ENCODE data around the gene OR2J1.
"Not testable (repeated sequence)": the region's sequence is repeated elsewhere in the genome, so short reads cannot be mapped to it uniquely, and the experiment has no call there.

The OR2J1 gene

GRCh38 chr6:29099190-29099589, at the start of gene OR2J1:
Gene OR2J1, plus strand, starts transcription at chr6:29099490. Its CDS starts 1,453 bp downstream, at chr6:29100943.
- DNase-seq = no peak

GRCh38 chr6:29051680-29052079, 47.6 kb upstream of the OR2J1 start:
- no peak for DNase-seq

- no peak for DNase-seq
Observed at GRCh38 chr6:29071831-29072723, 27.2 kb upstream of the OR2J1 start.

- no peak for DNase-seq
Observed at GRCh38 chr6:29079203-29079602, 20.1 kb upstream of the OR2J1 start.

GRCh38 chr6:29081312-29081711, 18.0 kb upstream of the OR2J1 start:
- no peak for DNase-seq

- DNase-seq = no peak
Observed at GRCh38 chr6:29082457-29082856, 16.8 kb upstream of the OR2J1 start.

GRCh38 chr6:29087213-29087612, 12.1 kb upstream of the OR2J1 start, which contains the start of gene OR2B3:
Gene OR2B3, minus strand, starts transcription at chr6:29087313. Its CDS starts 65 bp downstream, at chr6:29087248.
- DNase-seq = no peak

- no peak for DNase-seq
Observed at GRCh38 chr6:29092957-29093356, 6.3 kb upstream of the OR2J1 start.

GRCh38 chr6:29097803-29098202, 1.5 kb upstream of the OR2J1 start:
- DNase-seq = no peak

GRCh38 chr6:29107758-29108157, 8.5 kb downstream of the OR2J1 start, which contains the start of gene OR2J3:
Gene OR2J3, plus strand, starts transcription at chr6:29108058. Its CDS starts 3,833 bp downstream, at chr6:29111891.
- no peak for DNase-seq

GRCh38 chr6:29112135-29112534, 12.8 kb downstream of the OR2J1 start:
- DNase-seq = no peak

GRCh38 chr6:29114964-29115363, 15.7 kb downstream of the OR2J1 start:
- DNase-seq = not testable (repeated sequence)

- DNase-seq = no peak
Observed at GRCh38 chr6:29129326-29130012, 30.2 kb downstream of the OR2J1 start.

GRCh38 chr6:29130644-29131043, 31.4 kb downstream of the OR2J1 start:
- DNase-seq = no peak

GRCh38 chr6:29131691-29132090, 32.4 kb downstream of the OR2J1 start:
- no peak for DNase-seq

- DNase-seq = no peak
Observed at GRCh38 chr6:29137724-29138123, 38.4 kb downstream of the OR2J1 start.

GRCh38 chr6:29141606-29142005, 42.3 kb downstream of the OR2J1 start:
- no peak for DNase-seq

- DNase-seq = no peak
Observed at GRCh38 chr6:29142309-29142708, 43.0 kb downstream of the OR2J1 start.

GRCh38 chr6:29146179-29146578, 46.9 kb downstream of the OR2J1 start:
- DNase-seq = no peak

- no peak for DNase-seq
Observed at GRCh38 chr6:29147074-29147473, 47.8 kb downstream of the OR2J1 start.

- DNase-seq = not testable (repeated sequence)
Observed at GRCh38 chr6:29149444-29149843, 50.2 kb downstream of the OR2J1 start.
